HG03378 (cell line): ENCODE measurements around the gene PLEK.
"Not testable (repeated sequence)": the region's sequence is repeated elsewhere in the genome, so short reads cannot be mapped to it uniquely, and the experiment has no call there.

ENCODE experiments used
- ATAC-seq: cut with Tn5 transposase; IDR thresholded peaks from one replicate; pipeline ENCODE4 v1.9.1; 2021; ENCODE audit warnings: mild to moderate bottlenecking, moderate library complexity; ENCODE audit not compliant: unreplicated experiment

PLEK gene

GRCh38 chr2:68365087-68365486 is at the start of gene PLEK:
PLEK (plus strand) TSS chr2:68365282; CDS start chr2:68365352, 70 bp downstream.
- peak; percentile 55 for ATAC-seq

GRCh38 chr2:68316111-68316510 is 49.0 kb upstream of the PLEK start:
- no peak for ATAC-seq

GRCh38 chr2:68317971-68318913 is 46.8 kb upstream of the PLEK start:
- no peak for ATAC-seq

DNA sequence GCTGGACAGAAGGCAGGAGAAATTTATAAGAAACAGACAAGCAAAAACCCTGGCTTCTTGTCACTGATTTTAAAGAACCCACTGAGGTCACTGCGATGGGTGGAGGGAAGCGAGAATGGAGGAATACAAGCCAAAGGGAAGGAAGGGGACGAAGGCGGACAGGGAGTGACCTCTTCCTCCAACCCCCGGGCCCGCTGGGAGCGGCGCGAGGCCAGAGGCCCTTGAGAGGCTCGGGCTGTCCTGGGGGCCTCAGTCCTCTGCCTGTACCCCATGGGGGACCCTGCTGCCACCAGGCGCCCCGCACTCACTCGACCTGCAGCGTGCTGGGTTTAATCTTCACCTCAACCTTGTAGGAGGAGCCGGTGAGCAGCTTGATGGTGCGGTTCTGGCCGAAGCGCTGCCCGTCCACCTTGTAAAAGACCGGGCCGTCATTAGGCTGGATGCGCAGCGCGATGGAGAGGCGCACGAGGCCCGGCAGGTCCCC is 46.1 kb upstream of the PLEK start:
- ATAC-seq, result no peak

GRCh38 chr2:68319398-68320117 is 45.5 kb upstream of the PLEK start, which contains the start of gene CNRIP1:
CNRIP1 (minus strand) TSS chr2:68319949; CDS start chr2:68319400, 549 bp downstream.
- no peak for ATAC-seq

- ATAC-seq, result no peak
Measured at GRCh38 chr2:68320118-68320641, 44.9 kb upstream of the PLEK start.

DNA sequence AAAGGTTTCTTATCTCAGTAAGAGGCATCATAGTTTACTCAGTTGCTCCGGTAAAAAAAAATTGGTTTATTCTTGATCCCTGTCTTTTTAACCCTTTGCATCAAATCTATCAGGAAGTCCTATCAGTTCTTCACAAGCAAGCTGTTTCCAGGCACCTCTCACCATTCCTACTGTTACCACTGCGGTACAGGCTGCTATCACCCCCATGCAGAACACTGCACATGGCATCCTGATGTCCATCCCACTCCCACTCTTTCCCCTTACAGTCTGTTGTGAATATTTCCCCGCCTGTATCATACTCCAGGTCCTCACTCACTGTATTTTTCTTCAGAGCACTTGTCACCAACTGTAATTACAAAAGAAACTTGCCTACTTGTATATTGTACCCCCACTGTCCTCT is 40.0 kb upstream of the PLEK start:
- no peak for ATAC-seq

GRCh38 chr2:68328901-68329300 is 36.2 kb upstream of the PLEK start:
- no peak for ATAC-seq

DNA sequence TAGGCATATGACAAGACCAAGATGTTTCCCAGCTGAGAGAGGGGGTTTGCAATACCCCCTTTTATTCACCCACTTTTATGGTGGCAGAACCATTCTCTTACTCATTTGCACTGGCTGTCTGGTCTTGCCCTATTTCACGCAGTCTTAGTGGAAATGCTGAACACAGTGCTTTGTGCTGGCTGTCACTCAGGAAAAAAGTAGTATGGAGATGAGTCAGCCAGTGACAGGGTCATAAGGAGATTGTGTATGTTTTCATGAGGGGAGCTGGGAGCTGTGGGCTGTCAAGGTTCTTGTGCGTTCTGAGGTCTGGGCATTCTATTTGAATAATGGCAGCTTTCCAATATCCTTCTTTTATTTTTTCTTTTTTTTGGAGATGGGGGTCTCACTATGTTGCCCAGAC is 34.4 kb upstream of the PLEK start:
- no peak for ATAC-seq

GRCh38 chr2:68333009-68333408 is 32.1 kb upstream of the PLEK start:
- no peak for ATAC-seq

DNA sequence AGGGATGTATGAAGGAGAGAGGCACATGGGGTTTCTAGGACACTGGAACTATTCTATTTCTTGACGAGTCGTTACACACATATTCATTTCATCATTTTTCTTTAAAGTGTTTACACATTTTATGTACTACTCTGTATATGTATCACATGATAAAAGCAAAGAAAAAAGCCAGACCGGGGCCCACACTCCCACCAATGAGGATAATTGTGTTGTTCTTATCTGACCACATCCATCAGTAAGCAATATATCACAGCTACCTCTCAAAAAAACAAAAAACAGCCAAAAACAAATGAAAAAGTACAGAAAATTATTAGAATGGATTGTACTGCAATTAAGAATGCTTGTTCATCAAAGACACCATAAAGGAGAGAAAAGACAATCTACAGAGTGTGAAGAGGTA is 31.2 kb upstream of the PLEK start:
- ATAC-seq, result no peak

GRCh38 chr2:68336192-68336591 is 28.9 kb upstream of the PLEK start:
- no peak for ATAC-seq

- ATAC-seq, result no peak
Measured at GRCh38 chr2:68340226-68341061, 24.6 kb upstream of the PLEK start.

GRCh38 chr2:68341062-68341329 is 24.1 kb upstream of the PLEK start:
- ATAC-seq, result no peak

GRCh38 chr2:68341583-68341982 is 23.5 kb upstream of the PLEK start:
- ATAC-seq, result no peak

GRCh38 chr2:68342470-68342869 is 22.6 kb upstream of the PLEK start:
- no peak for ATAC-seq

DNA sequence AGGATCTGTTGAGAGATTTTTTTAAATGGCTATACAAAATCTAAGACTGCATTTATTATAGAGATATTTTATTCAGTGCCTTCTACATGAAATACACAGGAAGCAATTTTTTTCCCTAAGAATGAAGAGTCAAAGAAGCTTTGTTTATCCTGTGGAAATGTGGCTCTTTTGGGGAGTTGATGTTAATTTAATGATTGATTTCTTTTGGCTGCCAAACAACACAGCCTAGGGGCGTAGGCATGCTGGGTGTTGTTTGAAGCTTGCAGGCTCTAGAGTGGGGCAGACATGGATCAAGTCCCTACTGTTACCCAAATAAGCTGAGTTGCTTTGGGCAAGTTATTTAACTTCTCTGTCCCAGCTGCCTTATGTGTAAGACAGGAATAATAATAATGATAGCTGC is 21.1 kb upstream of the PLEK start:
- ATAC-seq, result no peak

- ATAC-seq, result no peak
Measured at GRCh38 chr2:68345129-68345875, 19.8 kb upstream of the PLEK start.

DNA sequence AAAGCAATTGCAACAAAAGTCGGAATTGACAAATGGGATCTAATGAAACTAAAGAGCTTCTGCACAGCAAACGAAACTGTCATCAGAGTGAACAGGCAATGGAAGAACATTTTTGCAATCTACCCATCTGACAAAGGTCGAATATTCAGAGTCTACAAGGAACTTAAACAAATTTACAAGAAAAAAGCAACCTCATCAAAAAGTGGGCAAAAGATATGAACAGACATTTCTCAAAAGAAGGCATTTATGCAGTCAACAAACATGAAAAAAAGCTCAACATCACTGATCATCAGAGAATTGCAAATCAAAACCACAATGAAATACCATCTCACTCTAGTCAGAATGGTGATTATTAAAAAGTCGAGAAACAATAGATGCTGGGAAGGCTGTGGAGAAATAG is 16.0 kb upstream of the PLEK start:
- not testable (repeated sequence) for ATAC-seq

- ATAC-seq, result no peak
Measured at GRCh38 chr2:68351997-68352396, 13.1 kb upstream of the PLEK start.
